ENCODE measurements around the gene RAPGEF2.

RAPGEF2 gene

GRCh38 chr4:159221280-159221679, 118.4 kb downstream of the RAPGEF2 start:
- Histone ChIP-seq H3K4me1 (ENCODE audit: control insufficient read depth, insufficient read depth, low read length) (peaks cover 7% of the 10 kb centered on the region), H3K9ac (ENCODE audit: low read length) (no peak overlapping the region), H3K27ac (ENCODE audit: low read depth, low read length) (no peak overlapping the region), H3K36me3 (ENCODE audit: control insufficient read depth, insufficient read depth, low read length) (no peaks in the 10 kb centered on the region), H3K4me3 (ENCODE audit: low read depth, low read length) (no peak overlapping the region), H3K9me3 (ENCODE audit: control insufficient read depth, insufficient read depth, low read depth, low read length) (no peaks in the 10 kb centered on the region), H3K27me3 (ENCODE audit: control insufficient read depth, insufficient read depth, low read length) (no peaks in the 10 kb centered on the region)

- H3K9ac ChIP-seq (ENCODE audit: low read length): no peak overlapping the region
- no peaks in the 10 kb centered on the region for H3K36me3 ChIP-seq (ENCODE audit: control insufficient read depth, insufficient read depth, low read length)
- no peaks in the 10 kb centered on the region for H3K9me3 ChIP-seq (ENCODE audit: control insufficient read depth, insufficient read depth, low read depth, low read length)
- H3K4me1 ChIP-seq (ENCODE audit: control insufficient read depth, insufficient read depth, low read length): peaks cover 7% of the 10 kb centered on the region
- no peaks in the 10 kb centered on the region for H3K27me3 ChIP-seq (ENCODE audit: control insufficient read depth, insufficient read depth, low read length)
- H3K27ac ChIP-seq (ENCODE audit: low read depth, low read length): no peak overlapping the region
- no peak overlapping the region for H3K4me3 ChIP-seq (ENCODE audit: low read depth, low read length)
Observed at GRCh38 chr4:159222043-159222552, 119.2 kb downstream of the RAPGEF2 start.

- Histone ChIP-seq H3K9ac (ENCODE audit: low read length) (no peak overlapping the region), H3K4me3 (ENCODE audit: low read depth, low read length) (no peak overlapping the region), H3K36me3 (ENCODE audit: control insufficient read depth, insufficient read depth, low read length) (no peaks in the 10 kb centered on the region), H3K27ac (ENCODE audit: low read depth, low read length) (no peak overlapping the region), H3K4me1 (ENCODE audit: control insufficient read depth, insufficient read depth, low read length) (peaks cover 29% of the 10 kb centered on the region), H3K27me3 (ENCODE audit: control insufficient read depth, insufficient read depth, low read length) (no peaks in the 10 kb centered on the region), H3K9me3 (ENCODE audit: control insufficient read depth, insufficient read depth, low read depth, low read length) (no peaks in the 10 kb centered on the region)
Observed at GRCh38 chr4:159224408-159224807, 121.5 kb downstream of the RAPGEF2 start.

- Histone ChIP-seq H3K36me3 (ENCODE audit: control insufficient read depth, insufficient read depth, low read length) (no peaks in the 10 kb centered on the region), H3K4me3 (ENCODE audit: low read depth, low read length) (no peak overlapping the region), H3K27me3 (ENCODE audit: control insufficient read depth, insufficient read depth, low read length) (no peaks in the 10 kb centered on the region), H3K4me1 (ENCODE audit: control insufficient read depth, insufficient read depth, low read length) (peaks cover 38% of the 10 kb centered on the region), H3K27ac (ENCODE audit: low read depth, low read length) (no peak overlapping the region), H3K9me3 (ENCODE audit: control insufficient read depth, insufficient read depth, low read depth, low read length) (no peaks in the 10 kb centered on the region), H3K9ac (ENCODE audit: low read length) (no peak overlapping the region)
Observed at GRCh38 chr4:159227378-159227777, 124.5 kb downstream of the RAPGEF2 start.

- Histone ChIP-seq H3K9me3 (ENCODE audit: control insufficient read depth, insufficient read depth, low read depth, low read length) (no peaks in the 10 kb centered on the region), H3K27ac (ENCODE audit: low read depth, low read length) (no peak overlapping the region), H3K27me3 (ENCODE audit: control insufficient read depth, insufficient read depth, low read length) (no peaks in the 10 kb centered on the region), H3K4me3 (ENCODE audit: low read depth, low read length) (no peak overlapping the region), H3K4me1 (ENCODE audit: control insufficient read depth, insufficient read depth, low read length) (peaks cover 39% of the 10 kb centered on the region), H3K9ac (ENCODE audit: low read length) (no peak overlapping the region), H3K36me3 (ENCODE audit: control insufficient read depth, insufficient read depth, low read length) (no peaks in the 10 kb centered on the region)
Observed at GRCh38 chr4:159227984-159228383, 125.1 kb downstream of the RAPGEF2 start.

GRCh38 chr4:159229164-159229563, 126.3 kb downstream of the RAPGEF2 start:
- no peak overlapping the region for H3K9ac ChIP-seq (ENCODE audit: low read length)
- H3K9me3 ChIP-seq (ENCODE audit: control insufficient read depth, insufficient read depth, low read depth, low read length): peaks cover 3% of the 10 kb centered on the region; the same call in 1 of the 2 replicates
- H3K27ac ChIP-seq (ENCODE audit: low read depth, low read length): no peak overlapping the region
- no peak overlapping the region for H3K4me3 ChIP-seq (ENCODE audit: low read depth, low read length)
- H3K4me1 ChIP-seq (ENCODE audit: control insufficient read depth, insufficient read depth, low read length): peaks cover 43% of the 10 kb centered on the region
- H3K27me3 ChIP-seq (ENCODE audit: control insufficient read depth, insufficient read depth, low read length): no peaks in the 10 kb centered on the region
- H3K36me3 ChIP-seq (ENCODE audit: control insufficient read depth, insufficient read depth, low read length): no peaks in the 10 kb centered on the region

GRCh38 chr4:159232465-159233106, 129.7 kb downstream of the RAPGEF2 start:
- Histone ChIP-seq H3K9me3 (ENCODE audit: control insufficient read depth, insufficient read depth, low read depth, low read length) (peaks cover 4% of the 10 kb centered on the region; the same call in 1 of the 2 replicates), H3K4me3 (ENCODE audit: low read depth, low read length) (no peak overlapping the region), H3K36me3 (ENCODE audit: control insufficient read depth, insufficient read depth, low read length) (no peaks in the 10 kb centered on the region), H3K4me1 (ENCODE audit: control insufficient read depth, insufficient read depth, low read length) (peaks cover 32% of the 10 kb centered on the region), H3K9ac (ENCODE audit: low read length) (no peak overlapping the region), H3K27me3 (ENCODE audit: control insufficient read depth, insufficient read depth, low read length) (no peaks in the 10 kb centered on the region), H3K27ac (ENCODE audit: low read depth, low read length) (peak overlapping the region; percentile 80; the same call in 1 of the 2 replicates)

- Histone ChIP-seq H3K27ac (ENCODE audit: low read depth, low read length) (no peak overlapping the region), H3K4me3 (ENCODE audit: low read depth, low read length) (no peak overlapping the region), H3K36me3 (ENCODE audit: control insufficient read depth, insufficient read depth, low read length) (no peaks in the 10 kb centered on the region), H3K4me1 (ENCODE audit: control insufficient read depth, insufficient read depth, low read length) (peaks cover 6% of the 10 kb centered on the region; the same call in 1 of the 2 replicates), H3K9me3 (ENCODE audit: control insufficient read depth, insufficient read depth, low read depth, low read length) (peaks cover 4% of the 10 kb centered on the region; the same call in 1 of the 2 replicates), H3K9ac (ENCODE audit: low read length) (no peak overlapping the region), H3K27me3 (ENCODE audit: control insufficient read depth, insufficient read depth, low read length) (no peaks in the 10 kb centered on the region)
Observed at GRCh38 chr4:159235779-159236368, 133.0 kb downstream of the RAPGEF2 start.

GRCh38 chr4:159237975-159238374, 135.1 kb downstream of the RAPGEF2 start:
- H3K36me3 ChIP-seq (ENCODE audit: control insufficient read depth, insufficient read depth, low read length): no peaks in the 10 kb centered on the region

GRCh38 chr4:159238631-159239030, 135.8 kb downstream of the RAPGEF2 start:
- Histone ChIP-seq H3K36me3 (ENCODE audit: control insufficient read depth, insufficient read depth, low read length) (no peaks in the 10 kb centered on the region), H3K9ac (ENCODE audit: low read length) (no peak overlapping the region), H3K27ac (ENCODE audit: low read depth, low read length) (no peak overlapping the region), H3K4me3 (ENCODE audit: low read depth, low read length) (no peak overlapping the region), H3K4me1 (ENCODE audit: control insufficient read depth, insufficient read depth, low read length) (no peaks in the 10 kb centered on the region), H3K9me3 (ENCODE audit: control insufficient read depth, insufficient read depth, low read depth, low read length) (peaks cover 4% of the 10 kb centered on the region; the same call in 1 of the 2 replicates), H3K27me3 (ENCODE audit: control insufficient read depth, insufficient read depth, low read length) (no peaks in the 10 kb centered on the region)

More at GRCh38 chr4:159237975-159238374, 135.1 kb downstream of the RAPGEF2 start:
- Histone ChIP-seq H3K9me3 (ENCODE audit: control insufficient read depth, insufficient read depth, low read depth, low read length) (peaks cover 4% of the 10 kb centered on the region; the same call in 1 of the 2 replicates), H3K9ac (ENCODE audit: low read length) (no peak overlapping the region), H3K4me1 (ENCODE audit: control insufficient read depth, insufficient read depth, low read length) (peaks cover 4% of the 10 kb centered on the region; the same call in 1 of the 2 replicates), H3K27ac (ENCODE audit: low read depth, low read length) (no peak overlapping the region), H3K4me3 (ENCODE audit: low read depth, low read length) (no peak overlapping the region), H3K27me3 (ENCODE audit: control insufficient read depth, insufficient read depth, low read length) (no peaks in the 10 kb centered on the region)

GRCh38 chr4:159239629-159240028, 136.8 kb downstream of the RAPGEF2 start:
- Histone ChIP-seq H3K27ac (ENCODE audit: low read depth, low read length) (no peak overlapping the region), H3K36me3 (ENCODE audit: control insufficient read depth, insufficient read depth, low read length) (no peaks in the 10 kb centered on the region), H3K27me3 (ENCODE audit: control insufficient read depth, insufficient read depth, low read length) (no peaks in the 10 kb centered on the region), H3K9me3 (ENCODE audit: control insufficient read depth, insufficient read depth, low read depth, low read length) (no peaks in the 10 kb centered on the region), H3K9ac (ENCODE audit: low read length) (no peak overlapping the region), H3K4me3 (ENCODE audit: low read depth, low read length) (no peak overlapping the region), H3K4me1 (ENCODE audit: control insufficient read depth, insufficient read depth, low read length) (no peaks in the 10 kb centered on the region)

Data from HUES6 (cell line).